ENCODE measurements around the gene DYNLRB1.

Gene DYNLRB1

GRCh38 chr20:34541917-34542316 lies 25.7 kb downstream of the DYNLRB1 start:
- Histone ChIP-seq H3K4me1 (ENCODE audit: insufficient read depth, low read length) (no peaks in the 10 kb centered on the region), H3K4me3 (ENCODE audit: low read length) (no peak overlapping the region), H2AFZ (ENCODE audit: low read depth, low read length) (no peak overlapping the region), H3K36me3 (ENCODE audit: insufficient read depth, low read length) (peaks cover 44% of the 10 kb centered on the region), H3K27me3 (ENCODE audit: insufficient read depth, low read length) (no peaks in the 10 kb centered on the region), H3K9me3 (ENCODE audit: low read length) (no peaks in the 10 kb centered on the region)

- no peaks in the 10 kb centered on the region for H3K27me3 ChIP-seq (ENCODE audit: insufficient read depth, low read length)
- H3K4me1 ChIP-seq (ENCODE audit: insufficient read depth, low read length) = no peaks in the 10 kb centered on the region
- H3K4me3 ChIP-seq (ENCODE audit: low read length) = no peak overlapping the region
- peaks cover 38% of the 10 kb centered on the region for H3K36me3 ChIP-seq (ENCODE audit: insufficient read depth, low read length)
- no peaks in the 10 kb centered on the region for H3K9me3 ChIP-seq (ENCODE audit: low read length)
- H2AFZ ChIP-seq (ENCODE audit: low read depth, low read length) = no peak overlapping the region
Observed at GRCh38 chr20:34542439-34542838, 26.2 kb downstream of the DYNLRB1 start.

- no peaks in the 10 kb centered on the region for H3K9me3 ChIP-seq (ENCODE audit: low read length)
- H2AFZ ChIP-seq (ENCODE audit: low read depth, low read length) = no peak overlapping the region
Observed at GRCh38 chr20:34543463-34544056, 27.3 kb downstream of the DYNLRB1 start.

GRCh38 chr20:34544109-34544796 lies 28.0 kb downstream of the DYNLRB1 start:
- no peak overlapping the region for H3K4me3 ChIP-seq (ENCODE audit: low read length)
- H3K4me1 ChIP-seq (ENCODE audit: insufficient read depth, low read length) = no peaks in the 10 kb centered on the region
- H3K36me3 ChIP-seq (ENCODE audit: insufficient read depth, low read length) = peaks cover 23% of the 10 kb centered on the region

More at GRCh38 chr20:34543463-34544056, 27.3 kb downstream of the DYNLRB1 start:
- Histone ChIP-seq H3K36me3 (ENCODE audit: insufficient read depth, low read length) (peaks cover 30% of the 10 kb centered on the region), H3K27me3 (ENCODE audit: insufficient read depth, low read length) (no peaks in the 10 kb centered on the region), H3K4me1 (ENCODE audit: insufficient read depth, low read length) (no peaks in the 10 kb centered on the region), H3K4me3 (ENCODE audit: low read length) (no peak overlapping the region)

GRCh38 chr20:34546751-34547181 lies 30.5 kb downstream of the DYNLRB1 start:
- Histone ChIP-seq H2AFZ (ENCODE audit: low read depth, low read length) (no peak overlapping the region), H3K36me3 (ENCODE audit: insufficient read depth, low read length) (peaks cover 3% of the 10 kb centered on the region), H3K4me1 (ENCODE audit: insufficient read depth, low read length) (no peaks in the 10 kb centered on the region), H3K4me3 (ENCODE audit: low read length) (no peak overlapping the region), H3K27me3 (ENCODE audit: insufficient read depth, low read length) (no peaks in the 10 kb centered on the region), H3K9me3 (ENCODE audit: low read length) (no peaks in the 10 kb centered on the region)

More at GRCh38 chr20:34544109-34544796, 28.0 kb downstream of the DYNLRB1 start:
- H2AFZ ChIP-seq (ENCODE audit: low read depth, low read length) = no peak overlapping the region
- no peaks in the 10 kb centered on the region for H3K27me3 ChIP-seq (ENCODE audit: insufficient read depth, low read length)
- H3K9me3 ChIP-seq (ENCODE audit: low read length) = no peaks in the 10 kb centered on the region

GRCh38 chr20:34547844-34548613 lies 31.8 kb downstream of the DYNLRB1 start:
- no peak overlapping the region for H2AFZ ChIP-seq (ENCODE audit: low read depth, low read length)
- H3K27me3 ChIP-seq (ENCODE audit: insufficient read depth, low read length) = no peaks in the 10 kb centered on the region
- H3K4me1 ChIP-seq (ENCODE audit: insufficient read depth, low read length) = no peaks in the 10 kb centered on the region
- no peaks in the 10 kb centered on the region for H3K9me3 ChIP-seq (ENCODE audit: low read length)
- no peak overlapping the region for H3K4me3 ChIP-seq (ENCODE audit: low read length)
- H3K36me3 ChIP-seq (ENCODE audit: insufficient read depth, low read length) = no peaks in the 10 kb centered on the region

- Histone ChIP-seq H3K4me1 (ENCODE audit: insufficient read depth, low read length) (no peaks in the 10 kb centered on the region), H3K36me3 (ENCODE audit: insufficient read depth, low read length) (no peaks in the 10 kb centered on the region), H3K27me3 (ENCODE audit: insufficient read depth, low read length) (no peaks in the 10 kb centered on the region), H3K9me3 (ENCODE audit: low read length) (no peaks in the 10 kb centered on the region), H3K4me3 (ENCODE audit: low read length) (no peak overlapping the region), H2AFZ (ENCODE audit: low read depth, low read length) (no peak overlapping the region)
Observed at GRCh38 chr20:34549291-34549928, 33.2 kb downstream of the DYNLRB1 start.

GRCh38 chr20:34549929-34550305 lies 33.7 kb downstream of the DYNLRB1 start:
- no peaks in the 10 kb centered on the region for H3K9me3 ChIP-seq (ENCODE audit: low read length)
- H2AFZ ChIP-seq (ENCODE audit: low read depth, low read length) = no peak overlapping the region
- no peaks in the 10 kb centered on the region for H3K27me3 ChIP-seq (ENCODE audit: insufficient read depth, low read length)
- H3K4me1 ChIP-seq (ENCODE audit: insufficient read depth, low read length) = no peaks in the 10 kb centered on the region
- H3K36me3 ChIP-seq (ENCODE audit: insufficient read depth, low read length) = no peaks in the 10 kb centered on the region
- H3K4me3 ChIP-seq (ENCODE audit: low read length) = no peak overlapping the region

- no peaks in the 10 kb centered on the region for H3K4me1 ChIP-seq (ENCODE audit: insufficient read depth, low read length)
- no peaks in the 10 kb centered on the region for H3K9me3 ChIP-seq (ENCODE audit: low read length)
- no peaks in the 10 kb centered on the region for H3K36me3 ChIP-seq (ENCODE audit: insufficient read depth, low read length)
- H3K4me3 ChIP-seq (ENCODE audit: low read length) = no peak overlapping the region
- no peak overlapping the region for H2AFZ ChIP-seq (ENCODE audit: low read depth, low read length)
- H3K27me3 ChIP-seq (ENCODE audit: insufficient read depth, low read length) = no peaks in the 10 kb centered on the region
Observed at GRCh38 chr20:34552569-34552968, 36.3 kb downstream of the DYNLRB1 start.

GRCh38 chr20:34553366-34553867 lies 37.2 kb downstream of the DYNLRB1 start:
- Histone ChIP-seq H3K36me3 (ENCODE audit: insufficient read depth, low read length) (no peaks in the 10 kb centered on the region), H3K4me3 (ENCODE audit: low read length) (no peak overlapping the region), H3K4me1 (ENCODE audit: insufficient read depth, low read length) (no peaks in the 10 kb centered on the region), H2AFZ (ENCODE audit: low read depth, low read length) (no peak overlapping the region), H3K27me3 (ENCODE audit: insufficient read depth, low read length) (no peaks in the 10 kb centered on the region), H3K9me3 (ENCODE audit: low read length) (no peaks in the 10 kb centered on the region)

- Histone ChIP-seq H2AFZ (ENCODE audit: low read depth, low read length) (no peak overlapping the region), H3K4me1 (ENCODE audit: insufficient read depth, low read length) (no peaks in the 10 kb centered on the region), H3K36me3 (ENCODE audit: insufficient read depth, low read length) (peaks cover 7% of the 10 kb centered on the region), H3K9me3 (ENCODE audit: low read length) (peaks cover 4% of the 10 kb centered on the region), H3K27me3 (ENCODE audit: insufficient read depth, low read length) (no peaks in the 10 kb centered on the region), H3K4me3 (ENCODE audit: low read length) (no peak overlapping the region)
Observed at GRCh38 chr20:34557936-34558319, 41.7 kb downstream of the DYNLRB1 start.

GRCh38 chr20:34558320-34559218 lies 42.3 kb downstream of the DYNLRB1 start, which contains the start of gene MAP1LC3A:
MAP1LC3A (plus strand) TSS chr20:34558718; CDS start chr20:34558869, 151 bp downstream.
- peaks cover 7% of the 10 kb centered on the region for H3K36me3 ChIP-seq (ENCODE audit: insufficient read depth, low read length)
- H3K4me3 ChIP-seq (ENCODE audit: low read length) = no peak within 1 kb of the TSS
- H3K27me3 ChIP-seq (ENCODE audit: insufficient read depth, low read length) = no peaks in the 10 kb centered on the region
- H3K9me3 ChIP-seq (ENCODE audit: low read length) = peaks cover 4% of the 10 kb centered on the region
- no peaks in the 10 kb centered on the region for H3K4me1 ChIP-seq (ENCODE audit: insufficient read depth, low read length)
- no peak within 1 kb of the TSS for H2AFZ ChIP-seq (ENCODE audit: low read depth, low read length)
